Fibroblast of skin of scalp (primary cell): ENCODE results near the gene CHKA. TPM values are rescaled to one million over a fixed set of nuclear protein-coding genes. Genes with fewer than 3 reads are reported as not detected.

Experiments
- DNase-seq: peaks from one replicate; pipeline ENCODE4 v3.0.0-alpha.2; 2013
- polyA plus RNA-seq, 2 experiments: library from polyadenylated mRNA; unstranded; fragments of 120-200 nt; gene quantifications; one replicate each; pipeline ENCODE4 v1.2.1, GENCODE V29; 2013; ENCODE audit not compliant: insufficient read length in 2 of 2

Gene CHKA
- polyA plus RNA-seq (2013, experiment 1 of 2; ENCODE audit: insufficient read length), result 14.8 TPM
- 15.9 TPM for polyA plus RNA-seq (2013, experiment 2 of 2; ENCODE audit: insufficient read length)

GRCh38 chr11:68121067-68121899, at the start of gene CHKA:
CHKA (minus strand) TSS chr11:68121388; CDS start chr11:68121177, 211 bp downstream.
- DNase-seq, result peak; percentile 93

- DNase-seq, result no peak
Observed at GRCh38 chr11:68169442-68169841, 48.3 kb upstream of the CHKA start.

- no peak for DNase-seq
Observed at GRCh38 chr11:68168694-68169093, 47.5 kb upstream of the CHKA start.

DNA sequence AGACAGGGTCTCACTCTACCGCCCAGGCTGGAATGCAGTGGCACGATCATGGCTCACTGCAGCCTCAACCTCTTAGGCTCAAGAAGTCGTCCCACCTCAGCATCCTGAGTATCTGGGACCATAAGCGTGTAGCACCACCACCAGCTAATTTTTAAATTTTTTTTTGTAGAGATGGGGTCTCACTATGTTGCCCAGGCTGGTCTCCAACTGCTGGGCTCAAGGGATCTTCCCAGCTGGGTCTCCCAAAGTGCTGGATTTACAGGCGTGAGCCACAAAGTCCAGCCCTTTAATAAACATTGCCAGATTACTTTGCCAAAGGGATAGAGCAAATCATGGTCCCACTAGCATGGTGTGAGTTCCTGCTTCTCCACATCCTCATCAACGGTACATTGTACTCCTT, 46.3 kb upstream of the CHKA start:
- no peak for DNase-seq

DNA sequence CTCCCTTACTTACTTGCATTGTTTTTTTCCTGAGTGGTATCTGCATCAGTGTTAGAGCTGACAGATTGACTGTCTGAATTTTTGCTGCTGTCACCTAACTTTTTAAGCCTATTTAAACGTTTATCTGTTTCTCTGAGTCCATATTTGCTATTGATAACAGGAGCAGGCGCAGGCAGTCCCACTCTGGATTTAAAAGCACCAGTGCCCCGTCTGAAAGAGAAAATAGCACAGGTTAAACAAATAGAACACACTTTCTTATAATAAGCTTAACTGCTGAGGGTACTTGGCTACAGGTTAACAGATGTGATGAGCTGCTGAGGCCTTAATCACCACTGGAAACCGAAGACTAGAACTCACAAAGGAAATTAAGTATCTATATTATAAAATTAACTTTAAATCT, 45.8 kb upstream of the CHKA start:
- no peak for DNase-seq

GRCh38 chr11:68165601-68166000, 44.4 kb upstream of the CHKA start:
- no peak for DNase-seq

DNA sequence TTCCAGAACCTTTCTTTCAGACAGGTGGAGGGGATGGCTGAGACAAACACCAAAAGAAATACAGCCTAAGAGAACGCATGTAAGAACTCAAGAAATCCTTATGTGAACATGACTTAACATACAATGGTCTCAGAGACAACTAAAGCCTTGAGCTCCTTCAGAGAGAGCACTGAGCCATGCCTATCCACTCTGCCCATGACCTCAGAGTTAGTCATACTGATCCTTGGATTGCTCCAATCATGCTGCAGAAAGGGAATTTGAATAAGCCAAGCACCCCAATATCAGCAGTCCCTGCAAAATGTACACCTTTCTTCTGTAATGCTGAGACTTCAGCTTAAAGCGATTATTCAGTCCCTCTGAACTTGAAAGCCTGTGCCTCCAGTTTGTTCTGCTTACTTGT, 43.2 kb upstream of the CHKA start:
- DNase-seq, result no peak

DNA sequence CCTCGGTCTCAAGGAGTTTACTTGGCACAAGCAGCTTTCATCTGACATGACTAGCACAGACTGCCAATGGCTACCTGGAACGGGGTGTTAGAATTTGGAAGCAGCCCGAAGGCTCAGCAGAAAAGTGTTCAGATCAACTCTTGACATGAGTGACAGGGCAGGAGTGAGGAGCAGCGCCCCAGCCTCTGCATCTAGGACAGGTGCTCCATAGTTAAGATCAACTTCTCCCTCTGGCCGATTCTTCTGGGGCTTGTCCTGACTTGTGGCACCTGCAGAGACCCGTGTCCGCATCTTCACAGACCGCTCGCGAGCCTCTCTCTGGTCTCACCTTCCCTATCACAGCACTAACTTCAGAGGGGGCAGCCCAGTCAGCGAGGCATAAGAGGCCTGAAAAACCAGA, 42.5 kb upstream of the CHKA start:
- no peak for DNase-seq

- peak; percentile 21 for DNase-seq
Observed at GRCh38 chr11:68160100-68160695, 39.0 kb upstream of the CHKA start.

DNA sequence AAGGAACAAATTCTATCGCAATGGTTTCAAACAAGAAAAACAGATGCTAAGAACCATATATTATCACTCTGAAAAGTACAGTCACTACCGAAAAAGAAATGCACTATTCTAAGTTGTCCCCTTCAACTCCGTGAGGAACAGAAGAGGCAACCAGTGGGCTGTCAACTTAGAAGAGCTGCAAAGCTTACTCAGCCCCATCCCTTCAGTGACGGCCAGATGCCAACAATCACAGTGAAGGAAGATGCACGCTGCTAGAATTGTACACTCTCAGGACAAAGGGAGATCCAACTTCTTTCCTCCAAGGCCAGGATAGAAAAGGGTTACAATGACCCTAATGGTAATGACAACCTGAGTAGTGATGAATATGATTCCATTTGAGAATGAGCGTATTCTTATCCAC, 38.5 kb upstream of the CHKA start:
- DNase-seq, result no peak

GRCh38 chr11:68159161-68159560, 38.0 kb upstream of the CHKA start:
- no peak for DNase-seq

DNA sequence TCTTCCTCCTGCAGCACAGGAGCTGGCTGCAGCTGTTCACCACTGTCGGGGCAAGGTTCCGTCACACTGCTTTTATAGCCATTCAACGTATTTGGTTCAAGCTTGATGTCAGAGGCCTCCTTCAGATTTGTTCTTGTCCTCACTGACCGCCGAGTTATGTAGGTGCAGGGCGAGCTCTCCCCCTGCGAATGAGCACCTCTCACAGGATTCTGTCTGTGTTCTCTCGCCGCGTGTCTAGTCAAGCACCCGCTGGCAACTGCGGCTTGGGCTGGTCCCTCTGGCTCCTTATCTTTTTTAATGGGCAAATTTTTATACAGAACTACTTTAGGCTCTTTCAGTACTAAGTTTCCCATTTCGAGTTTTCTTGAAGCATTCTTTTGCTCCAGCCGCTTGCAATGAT, 37.4 kb upstream of the CHKA start:
- DNase-seq, result no peak

DNA sequence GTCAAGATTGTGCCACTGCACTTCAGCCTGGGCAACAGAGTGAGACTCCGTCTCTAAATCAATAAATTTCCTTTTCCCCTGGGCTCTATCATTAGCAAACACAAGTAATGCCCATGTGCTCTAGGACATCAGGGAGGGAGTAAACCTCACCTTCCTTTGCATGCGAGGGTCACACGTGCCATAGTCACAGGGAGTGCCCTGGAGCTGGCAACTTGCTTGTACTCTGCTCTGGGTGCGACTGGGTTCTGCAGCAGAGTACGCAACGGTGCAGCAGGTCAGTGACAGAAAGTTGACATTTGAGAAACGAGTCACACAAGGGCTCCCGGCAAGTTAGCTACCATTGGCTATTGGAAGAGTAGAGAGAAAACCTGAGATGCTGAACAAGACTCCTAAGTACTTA, 32.6 kb upstream of the CHKA start:
- DNase-seq, result no peak

GRCh38 chr11:68150037-68150436, 28.8 kb upstream of the CHKA start:
- DNase-seq, result no peak

- no peak for DNase-seq
Observed at GRCh38 chr11:68149417-68149816, 28.2 kb upstream of the CHKA start.

GRCh38 chr11:68148879-68149278, 27.7 kb upstream of the CHKA start:
- DNase-seq, result no peak

- DNase-seq, result no peak
Observed at GRCh38 chr11:68148071-68148805, 27.1 kb upstream of the CHKA start.

- DNase-seq, result peak; percentile 33
Observed at GRCh38 chr11:68146704-68147474, 25.7 kb upstream of the CHKA start.

- no peak for DNase-seq
Observed at GRCh38 chr11:68146010-68146540, 24.9 kb upstream of the CHKA start.

DNA sequence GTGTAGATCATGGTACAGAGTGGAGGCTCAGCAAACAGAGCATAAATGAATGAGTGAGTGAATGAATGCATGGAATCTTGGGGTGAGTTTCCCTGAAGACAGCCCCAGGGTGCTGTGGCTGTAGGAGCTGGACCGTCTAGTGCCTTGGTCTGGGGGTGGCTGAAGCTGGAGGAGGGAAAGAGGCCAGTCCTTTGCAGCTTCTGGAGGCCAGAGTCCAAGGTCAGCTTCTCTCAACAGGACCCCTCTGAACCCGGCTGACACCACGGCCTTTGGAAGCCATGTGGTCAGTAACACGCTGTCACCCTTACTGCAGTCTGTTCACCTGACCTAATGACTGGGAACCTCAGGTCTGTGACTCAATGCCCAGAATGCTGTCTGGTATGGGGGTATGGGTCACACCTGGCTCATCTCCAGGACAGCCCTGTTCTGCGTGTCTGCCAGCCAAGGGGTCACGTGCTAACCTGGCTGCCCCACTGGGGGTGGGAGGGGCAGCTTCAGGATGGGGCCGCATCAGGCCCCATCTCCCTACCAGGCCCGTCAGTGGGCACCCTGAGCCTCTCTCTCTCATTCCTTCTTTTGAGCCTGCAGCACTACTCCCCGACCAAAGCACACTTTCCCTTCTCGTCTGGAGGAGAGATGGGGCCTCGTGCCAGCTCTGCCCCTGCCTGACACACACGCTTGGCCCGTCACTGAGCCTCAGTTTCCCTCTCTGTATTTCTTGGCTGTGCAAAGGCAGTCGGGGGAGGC, 24.1 kb upstream of the CHKA start:
- DNase-seq, result no peak

- DNase-seq, result no peak
Observed at GRCh38 chr11:68143310-68143689, 22.1 kb upstream of the CHKA start.
